ENCODE measurements around the gene COL5A1.

The COL5A1 gene

GRCh38 chr9:134784577-134785305, 143.1 kb downstream of the COL5A1 start:
- no peaks in the 10 kb centered on the region for H3K79me2 ChIP-seq (ENCODE audit: control insufficient read depth, insufficient read depth, low read length, unreplicated experiment)
- H3K27me3 ChIP-seq (ENCODE audit: insufficient read depth, low read length), result no peaks in the 10 kb centered on the region
- H2AFZ ChIP-seq (ENCODE audit: low read length, unreplicated experiment), result no peak overlapping the region
- H3K4me3 ChIP-seq (ENCODE audit: low read depth, low read length), result no peak overlapping the region
- no peak overlapping the region for H3K27ac ChIP-seq (ENCODE audit: low read depth, low read length)
- peaks cover 25% of the 10 kb centered on the region; the same call in 1 of the 2 replicates for H3K36me3 ChIP-seq (ENCODE audit: insufficient read depth, low read length)
- H3K4me1 ChIP-seq (ENCODE audit: control insufficient read depth, insufficient read depth, low read length, unreplicated experiment), result no peaks in the 10 kb centered on the region

GRCh38 chr9:134785325-134786108, 143.9 kb downstream of the COL5A1 start:
- H3K36me3 ChIP-seq (ENCODE audit: insufficient read depth, low read length), result peaks cover 22% of the 10 kb centered on the region; the same call in 1 of the 2 replicates
- no peak overlapping the region for H2AFZ ChIP-seq (ENCODE audit: low read length, unreplicated experiment)
- H3K27ac ChIP-seq (ENCODE audit: low read depth, low read length), result no peak overlapping the region
- no peaks in the 10 kb centered on the region for H3K27me3 ChIP-seq (ENCODE audit: insufficient read depth, low read length)
- no peaks in the 10 kb centered on the region for H3K4me1 ChIP-seq (ENCODE audit: control insufficient read depth, insufficient read depth, low read length, unreplicated experiment)
- no peaks in the 10 kb centered on the region for H3K79me2 ChIP-seq (ENCODE audit: control insufficient read depth, insufficient read depth, low read length, unreplicated experiment)
- H3K4me3 ChIP-seq (ENCODE audit: low read depth, low read length), result no peak overlapping the region

GRCh38 chr9:134787601-134788531, 146.3 kb downstream of the COL5A1 start:
- Histone ChIP-seq H3K4me1 (ENCODE audit: control insufficient read depth, insufficient read depth, low read length, unreplicated experiment) (no peaks in the 10 kb centered on the region), H3K36me3 (ENCODE audit: insufficient read depth, low read length) (peaks cover 18% of the 10 kb centered on the region; the same call in 1 of the 2 replicates), H3K27ac (ENCODE audit: low read depth, low read length) (no peak overlapping the region)

GRCh38 chr9:134789168-134789567, 147.6 kb downstream of the COL5A1 start:
- Histone ChIP-seq H3K4me1 (ENCODE audit: control insufficient read depth, insufficient read depth, low read length, unreplicated experiment) (no peaks in the 10 kb centered on the region), H3K79me2 (ENCODE audit: control insufficient read depth, insufficient read depth, low read length, unreplicated experiment) (no peaks in the 10 kb centered on the region), H3K27me3 (ENCODE audit: insufficient read depth, low read length) (no peaks in the 10 kb centered on the region), H3K4me3 (ENCODE audit: low read depth, low read length) (no peak overlapping the region), H3K36me3 (ENCODE audit: insufficient read depth, low read length) (peaks cover 19% of the 10 kb centered on the region; the same call in 1 of the 2 replicates), H2AFZ (ENCODE audit: low read length, unreplicated experiment) (no peak overlapping the region), H3K27ac (ENCODE audit: low read depth, low read length) (no peak overlapping the region)

More at GRCh38 chr9:134787601-134788531, 146.3 kb downstream of the COL5A1 start:
- Histone ChIP-seq H3K27me3 (ENCODE audit: insufficient read depth, low read length) (no peaks in the 10 kb centered on the region), H2AFZ (ENCODE audit: low read length, unreplicated experiment) (no peak overlapping the region), H3K4me3 (ENCODE audit: low read depth, low read length) (no peak overlapping the region), H3K79me2 (ENCODE audit: control insufficient read depth, insufficient read depth, low read length, unreplicated experiment) (no peaks in the 10 kb centered on the region)

GRCh38 chr9:134791009-134791408, 149.4 kb downstream of the COL5A1 start:
- Histone ChIP-seq H3K36me3 (ENCODE audit: insufficient read depth, low read length) (peaks cover 17% of the 10 kb centered on the region; the same call in 1 of the 2 replicates), H3K27ac (ENCODE audit: low read depth, low read length) (no peak overlapping the region), H2AFZ (ENCODE audit: low read length, unreplicated experiment) (no peak overlapping the region), H3K4me3 (ENCODE audit: low read depth, low read length) (no peak overlapping the region), H3K4me1 (ENCODE audit: control insufficient read depth, insufficient read depth, low read length, unreplicated experiment) (no peaks in the 10 kb centered on the region), H3K79me2 (ENCODE audit: control insufficient read depth, insufficient read depth, low read length, unreplicated experiment) (no peaks in the 10 kb centered on the region), H3K27me3 (ENCODE audit: insufficient read depth, low read length) (no peaks in the 10 kb centered on the region)

- H3K36me3 ChIP-seq (ENCODE audit: insufficient read depth, low read length), result peaks cover 12% of the 10 kb centered on the region; the same call in 1 of the 2 replicates
- no peaks in the 10 kb centered on the region for H3K27me3 ChIP-seq (ENCODE audit: insufficient read depth, low read length)
- H3K79me2 ChIP-seq (ENCODE audit: control insufficient read depth, insufficient read depth, low read length, unreplicated experiment), result no peaks in the 10 kb centered on the region
- H3K27ac ChIP-seq (ENCODE audit: low read depth, low read length), result no peak overlapping the region
- no peaks in the 10 kb centered on the region for H3K4me1 ChIP-seq (ENCODE audit: control insufficient read depth, insufficient read depth, low read length, unreplicated experiment)
- no peak overlapping the region for H3K4me3 ChIP-seq (ENCODE audit: low read depth, low read length)
- H2AFZ ChIP-seq (ENCODE audit: low read length, unreplicated experiment), result no peak overlapping the region
Observed at GRCh38 chr9:134792627-134793026, 151.0 kb downstream of the COL5A1 start.

- H3K4me3 ChIP-seq (ENCODE audit: low read depth, low read length), result no peak overlapping the region
- H3K4me1 ChIP-seq (ENCODE audit: control insufficient read depth, insufficient read depth, low read length, unreplicated experiment), result no peaks in the 10 kb centered on the region
- H3K79me2 ChIP-seq (ENCODE audit: control insufficient read depth, insufficient read depth, low read length, unreplicated experiment), result no peaks in the 10 kb centered on the region
- H3K27me3 ChIP-seq (ENCODE audit: insufficient read depth, low read length), result no peaks in the 10 kb centered on the region
- H2AFZ ChIP-seq (ENCODE audit: low read length, unreplicated experiment), result no peak overlapping the region
- H3K27ac ChIP-seq (ENCODE audit: low read depth, low read length), result no peak overlapping the region
- H3K36me3 ChIP-seq (ENCODE audit: insufficient read depth, low read length), result peaks cover 15% of the 10 kb centered on the region
Observed at GRCh38 chr9:134793288-134794188, 151.9 kb downstream of the COL5A1 start.

GRCh38 chr9:134794663-134795370, 153.2 kb downstream of the COL5A1 start:
- Histone ChIP-seq H3K4me1 (ENCODE audit: control insufficient read depth, insufficient read depth, low read length, unreplicated experiment) (no peaks in the 10 kb centered on the region), H3K27me3 (ENCODE audit: insufficient read depth, low read length) (no peaks in the 10 kb centered on the region), H3K27ac (ENCODE audit: low read depth, low read length) (no peak overlapping the region), H3K4me3 (ENCODE audit: low read depth, low read length) (no peak overlapping the region), H2AFZ (ENCODE audit: low read length, unreplicated experiment) (no peak overlapping the region), H3K79me2 (ENCODE audit: control insufficient read depth, insufficient read depth, low read length, unreplicated experiment) (no peaks in the 10 kb centered on the region), H3K36me3 (ENCODE audit: insufficient read depth, low read length) (peaks cover 17% of the 10 kb centered on the region)

- no peaks in the 10 kb centered on the region for H3K4me1 ChIP-seq (ENCODE audit: control insufficient read depth, insufficient read depth, low read length, unreplicated experiment)
- peaks cover 18% of the 10 kb centered on the region for H3K36me3 ChIP-seq (ENCODE audit: insufficient read depth, low read length)
- no peak overlapping the region for H3K27ac ChIP-seq (ENCODE audit: low read depth, low read length)
- no peaks in the 10 kb centered on the region for H3K79me2 ChIP-seq (ENCODE audit: control insufficient read depth, insufficient read depth, low read length, unreplicated experiment)
- H3K27me3 ChIP-seq (ENCODE audit: insufficient read depth, low read length), result no peaks in the 10 kb centered on the region
- no peak overlapping the region for H3K4me3 ChIP-seq (ENCODE audit: low read depth, low read length)
- H2AFZ ChIP-seq (ENCODE audit: low read length, unreplicated experiment), result no peak overlapping the region
Observed at GRCh38 chr9:134795446-134795845, 153.8 kb downstream of the COL5A1 start.

All from ACC112 (cell line).